Measurements from ENCODE around the gene SP4. TPM values are rescaled to one million over a fixed set of nuclear protein-coding genes. Genes with fewer than 3 reads are reported as not detected.

The SP4 gene
- total RNA-seq = 7.7 to 8.8 TPM (median 8.5 TPM) in 3 replicates

GRCh38 chr7:21427871-21428658 lies at the start of gene SP4:
Gene SP4 (plus strand): TSS chr7:21428083. CDS start chr7:21428252, 169 bp downstream.
- TF ChIP-seq, protein P1, sequence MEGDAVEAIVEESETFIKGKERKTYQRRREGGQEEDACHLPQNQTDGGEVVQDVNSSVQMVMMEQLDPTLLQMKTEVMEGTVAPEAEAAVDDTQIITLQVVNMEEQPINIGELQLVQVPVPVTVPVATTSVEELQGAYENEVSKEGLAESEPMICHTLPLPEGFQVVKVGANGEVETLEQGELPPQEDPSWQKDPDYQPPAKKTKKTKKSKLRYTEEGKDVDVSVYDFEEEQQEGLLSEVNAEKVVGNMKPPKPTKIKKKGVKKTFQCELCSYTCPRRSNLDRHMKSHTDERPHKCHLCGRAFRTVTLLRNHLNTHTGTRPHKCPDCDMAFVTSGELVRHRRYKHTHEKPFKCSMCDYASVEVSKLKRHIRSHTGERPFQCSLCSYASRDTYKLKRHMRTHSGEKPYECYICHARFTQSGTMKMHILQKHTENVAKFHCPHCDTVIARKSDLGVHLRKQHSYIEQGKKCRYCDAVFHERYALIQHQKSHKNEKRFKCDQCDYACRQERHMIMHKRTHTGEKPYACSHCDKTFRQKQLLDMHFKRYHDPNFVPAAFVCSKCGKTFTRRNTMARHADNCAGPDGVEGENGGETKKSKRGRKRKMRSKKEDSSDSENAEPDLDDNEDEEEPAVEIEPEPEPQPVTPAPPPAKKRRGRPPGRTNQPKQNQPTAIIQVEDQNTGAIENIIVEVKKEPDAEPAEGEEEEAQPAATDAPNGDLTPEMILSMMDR (IDR thresholded peaks at IDR 0.05; ENCODE audit: unreplicated experiment) = no peak
- H3K4me3 Mint-ChIP-seq = peak within 1 kb of the TSS; percentile 99
- DNase-seq (ENCODE audit: low spot score in 2 of 2, unreplicated experiment in 2 of 2) = peak; percentile 93 to 97
- peak within 1 kb of the TSS; percentile 99 for H3K27ac Mint-ChIP-seq
- H3K27me3 Mint-ChIP-seq (ENCODE audit: low read depth) = no peaks in the 10 kb centered on the region
- no peaks in the 10 kb centered on the region for H3K36me3 Mint-ChIP-seq
- peaks cover 32% of the 10 kb centered on the region for H3K4me1 Mint-ChIP-seq
- H3K9me3 Mint-ChIP-seq = no peaks in the 10 kb centered on the region

DNA sequence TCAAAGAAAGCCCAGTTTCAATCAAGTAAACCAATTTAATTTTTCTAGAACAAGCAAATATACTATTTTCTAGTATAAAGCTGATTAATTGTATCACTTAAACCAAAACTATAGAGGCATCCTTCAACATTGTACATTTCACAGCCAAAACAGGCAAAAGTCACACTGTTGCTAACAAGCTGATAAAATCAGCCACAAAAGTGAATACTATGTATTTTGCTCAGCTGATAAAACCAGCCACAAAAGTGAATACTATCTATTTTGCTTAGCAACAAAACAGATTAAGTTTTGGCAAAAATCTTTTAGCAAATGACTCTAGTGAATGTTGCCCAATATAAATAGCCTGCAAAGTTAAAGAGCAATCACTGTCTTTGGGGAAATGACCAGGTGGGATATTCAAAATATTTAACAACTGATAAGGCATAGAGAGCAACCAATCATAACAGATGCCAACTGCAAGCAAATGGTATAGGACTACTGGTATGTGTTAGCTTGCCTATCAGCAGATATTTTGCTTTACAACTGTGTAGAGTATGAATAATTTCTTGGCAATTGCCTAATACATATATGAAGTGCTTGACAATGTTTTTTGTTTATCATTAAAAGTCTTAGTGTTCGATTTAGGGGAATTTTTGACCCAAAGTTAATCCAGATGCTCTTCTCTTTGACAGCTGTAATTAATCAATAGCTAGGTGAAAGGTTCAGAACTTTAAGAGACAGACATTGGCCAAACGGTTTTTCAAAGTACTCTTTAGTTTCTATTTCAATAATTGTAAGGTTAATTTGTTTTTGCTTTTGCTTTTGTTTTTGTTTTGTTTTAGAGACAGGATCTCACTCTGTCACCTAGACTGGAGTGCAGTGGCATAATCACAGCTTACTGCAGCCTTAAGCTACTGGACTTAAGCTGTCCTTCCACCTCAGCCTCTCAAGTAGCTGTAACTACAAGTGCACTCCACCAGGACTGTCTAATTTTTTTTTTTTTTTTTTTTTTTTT lies 44.4 kb upstream of the SP4 start:
- no peaks in the 10 kb centered on the region for H3K4me1 Mint-ChIP-seq
- H3K36me3 Mint-ChIP-seq = no peaks in the 10 kb centered on the region
- H3K27ac Mint-ChIP-seq = no peak overlapping the region
- TF ChIP-seq, protein P1 (IDR thresholded peaks at IDR 0.05; ENCODE audit: unreplicated experiment) = no peak
- no peaks in the 10 kb centered on the region for H3K9me3 Mint-ChIP-seq
- H3K27me3 Mint-ChIP-seq (ENCODE audit: low read depth) = no peaks in the 10 kb centered on the region
- no peak overlapping the region for H3K4me3 Mint-ChIP-seq
- DNase-seq (ENCODE audit: low spot score in 2 of 2, unreplicated experiment in 2 of 2) = no peak

- no peak overlapping the region for H3K27ac Mint-ChIP-seq
- no peaks in the 10 kb centered on the region for H3K9me3 Mint-ChIP-seq
- H3K4me3 Mint-ChIP-seq = no peak overlapping the region
- no peak for DNase-seq (ENCODE audit: low spot score in 2 of 2, unreplicated experiment in 2 of 2)
- H3K36me3 Mint-ChIP-seq = no peaks in the 10 kb centered on the region
- peaks cover 2% of the 10 kb centered on the region for H3K27me3 Mint-ChIP-seq (ENCODE audit: low read depth)
- TF ChIP-seq, protein P1 (IDR thresholded peaks at IDR 0.05; ENCODE audit: unreplicated experiment) = no peak
- H3K4me1 Mint-ChIP-seq = no peaks in the 10 kb centered on the region
Measured at GRCh38 chr7:21393937-21394336, 33.9 kb upstream of the SP4 start.

DNA sequence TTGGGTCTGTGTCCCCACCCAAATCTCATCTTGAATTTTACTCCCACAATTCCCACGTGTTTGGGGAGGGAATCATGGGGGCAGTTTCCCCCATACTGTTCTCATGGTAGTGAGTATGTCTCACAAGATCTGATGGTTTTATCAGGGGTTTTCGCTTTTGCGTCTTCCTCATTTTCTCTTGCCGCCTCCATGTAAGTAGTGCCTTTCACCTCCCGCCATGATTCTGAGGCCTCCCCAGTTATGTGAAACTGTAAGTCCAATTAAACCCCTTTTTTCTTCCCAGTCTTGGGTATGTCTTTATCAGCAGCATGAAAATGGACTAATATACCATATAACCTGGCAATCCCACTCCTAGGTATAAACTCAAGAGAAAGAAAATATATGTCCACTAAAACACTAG lies 25.9 kb upstream of the SP4 start:
- H3K4me1 Mint-ChIP-seq = no peaks in the 10 kb centered on the region
- TF ChIP-seq, protein P1 (IDR thresholded peaks at IDR 0.05; ENCODE audit: unreplicated experiment) = no peak
- H3K27ac Mint-ChIP-seq = no peak overlapping the region
- no peak for DNase-seq (ENCODE audit: low spot score in 2 of 2, unreplicated experiment in 2 of 2)
- no peaks in the 10 kb centered on the region for H3K36me3 Mint-ChIP-seq
- no peak overlapping the region for H3K4me3 Mint-ChIP-seq
- H3K27me3 Mint-ChIP-seq (ENCODE audit: low read depth) = no peaks in the 10 kb centered on the region
- peaks cover 8% of the 10 kb centered on the region for H3K9me3 Mint-ChIP-seq

GRCh38 chr7:21407796-21408480 lies 19.9 kb upstream of the SP4 start:
- H3K36me3 Mint-ChIP-seq = no peaks in the 10 kb centered on the region
- H3K4me3 Mint-ChIP-seq = no peak overlapping the region
- no peaks in the 10 kb centered on the region for H3K4me1 Mint-ChIP-seq
- peaks cover 3% of the 10 kb centered on the region for H3K9me3 Mint-ChIP-seq
- H3K27me3 Mint-ChIP-seq (ENCODE audit: low read depth) = peaks cover 4% of the 10 kb centered on the region
- no peak for DNase-seq (ENCODE audit: low spot score in 2 of 2, unreplicated experiment in 2 of 2)
- no peak overlapping the region for H3K27ac Mint-ChIP-seq
- TF ChIP-seq, protein P1 (IDR thresholded peaks at IDR 0.05; ENCODE audit: unreplicated experiment) = no peak
